Thyroid gland (tissue), 4 donors: ENCODE results near the gene CPA1.

Source experiments
- POLR2A ChIP-seq, 2 donors: fragments of 450-650 bp; IDR thresholded peaks; one replicate each; pipeline ENCODE4 v1.6.1; 2017; ENCODE audit warnings: antibody characterized with exemption in 2 of 2, mild to moderate bottlenecking in 2 of 2, moderate library complexity in 1 of 2
- TF ChIP-seq, protein P1 (sequence below), 6 experiments: fragments of 200-600 bp in 3 of 6; fragments of 450-650 bp in 3 of 6; sonication (generic) in 3 of 6; IDR thresholded peaks; one replicate each; pipeline ENCODE4 v1.5.1; 2016 to 2019; ENCODE audit warnings: antibody characterized with exemption in 6 of 6, mild to moderate bottlenecking in 2 of 6, inconsistent platforms in 1 of 6, moderate library complexity in 1 of 6

DNA sequence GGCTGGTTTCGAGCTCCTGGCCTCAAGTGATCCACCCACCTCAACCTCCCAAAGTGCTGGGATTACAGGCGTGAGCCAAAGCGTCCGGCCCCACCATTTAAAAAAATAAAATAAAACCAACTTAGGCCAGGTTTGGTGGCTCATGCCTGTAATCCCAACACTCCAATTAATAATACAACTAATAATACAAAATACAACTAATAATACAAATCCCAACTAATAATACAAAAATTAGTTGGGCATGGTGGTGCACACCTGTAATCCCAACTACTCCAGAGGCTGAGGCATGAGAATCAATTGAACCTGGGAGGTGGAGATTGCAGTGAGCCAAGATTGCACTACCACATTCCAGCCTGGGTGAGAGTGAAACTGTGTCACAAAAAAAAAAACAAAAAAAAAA lies 32.9 kb downstream of the CPA1 start:
- TF ChIP-seq, protein P1, sequence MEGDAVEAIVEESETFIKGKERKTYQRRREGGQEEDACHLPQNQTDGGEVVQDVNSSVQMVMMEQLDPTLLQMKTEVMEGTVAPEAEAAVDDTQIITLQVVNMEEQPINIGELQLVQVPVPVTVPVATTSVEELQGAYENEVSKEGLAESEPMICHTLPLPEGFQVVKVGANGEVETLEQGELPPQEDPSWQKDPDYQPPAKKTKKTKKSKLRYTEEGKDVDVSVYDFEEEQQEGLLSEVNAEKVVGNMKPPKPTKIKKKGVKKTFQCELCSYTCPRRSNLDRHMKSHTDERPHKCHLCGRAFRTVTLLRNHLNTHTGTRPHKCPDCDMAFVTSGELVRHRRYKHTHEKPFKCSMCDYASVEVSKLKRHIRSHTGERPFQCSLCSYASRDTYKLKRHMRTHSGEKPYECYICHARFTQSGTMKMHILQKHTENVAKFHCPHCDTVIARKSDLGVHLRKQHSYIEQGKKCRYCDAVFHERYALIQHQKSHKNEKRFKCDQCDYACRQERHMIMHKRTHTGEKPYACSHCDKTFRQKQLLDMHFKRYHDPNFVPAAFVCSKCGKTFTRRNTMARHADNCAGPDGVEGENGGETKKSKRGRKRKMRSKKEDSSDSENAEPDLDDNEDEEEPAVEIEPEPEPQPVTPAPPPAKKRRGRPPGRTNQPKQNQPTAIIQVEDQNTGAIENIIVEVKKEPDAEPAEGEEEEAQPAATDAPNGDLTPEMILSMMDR (IDR thresholded peaks at IDR 0.05): no peak
- no peak for TF ChIP-seq POLR2A (IDR thresholded peaks at IDR 0.05)
